ENCODE results near the gene BCAS3. TPM values are rescaled to one million over a fixed set of nuclear protein-coding genes. Genes with fewer than 3 reads are reported as not detected.

The BCAS3 gene
- total RNA-seq, 6 experiments from 2014 or later: 9.2 to 22.1 (median 14.2) TPM

- Histone ChIP-seq H3K27ac (no peak overlapping the region), H3K4me3 (no peak overlapping the region), H3K9me3 (no peaks in the 10 kb centered on the region), H3K27me3 (no peaks in the 10 kb centered on the region), H3K4me1 (no peaks in the 10 kb centered on the region), H3K36me3 (no peaks in the 10 kb centered on the region)
- ATAC-seq (peak in 1 of 4 donors; percentile 25), DNase-seq (no peak)
- 66% methylated on average over 7 of the region's 7 CpGs for WGBS (ENCODE audit: insufficient coverage, low coverage, low lambda C conversion rate, missing lambda C conversion rate)
- intact Hi-C loops (cut with DNase I): no loop called here
- TF ChIP-seq CTCF (IDR thresholded peaks at IDR 0.05) (no peak), POLR2A (IDR thresholded peaks at IDR 0.05) (no peak)
Observed at GRCh38 chr17:61196302-61196704, 518.7 kb downstream of the BCAS3 start.

- intact Hi-C loops (cut with DNase I): no loop called here
Observed at GRCh38 chr17:61196799-61197198, 519.1 kb downstream of the BCAS3 start.

GRCh38 chr17:61199431-61200338, 522.0 kb downstream of the BCAS3 start:
- H3K36me3 ChIP-seq: no peaks in the 10 kb centered on the region
- DNase-seq (no peak), ATAC-seq (no peak)
- TF ChIP-seq POLR2A (IDR thresholded peaks at IDR 0.05): no peak
- 73% methylated on average over 3 of the region's 4 CpGs for WGBS (ENCODE audit: insufficient coverage, low coverage, low lambda C conversion rate, missing lambda C conversion rate)
- H3K9me3 ChIP-seq: no peaks in the 10 kb centered on the region
- H3K4me3 ChIP-seq: no peak overlapping the region
- no peaks in the 10 kb centered on the region for H3K4me1 ChIP-seq
- H3K27me3 ChIP-seq: no peaks in the 10 kb centered on the region
- intact Hi-C loops (cut with DNase I): no loop called here
- no peak overlapping the region for H3K27ac ChIP-seq

More at GRCh38 chr17:61196799-61197198, 519.1 kb downstream of the BCAS3 start:
- WGBS (ENCODE audit: insufficient coverage, low coverage, low lambda C conversion rate, missing lambda C conversion rate): 54% methylated on average over 3 of the region's 3 CpGs
- H3K27ac ChIP-seq: no peak overlapping the region
- no peaks in the 10 kb centered on the region for H3K4me1 ChIP-seq
- ATAC-seq (no peak), DNase-seq (no peak)
- H3K27me3 ChIP-seq: no peaks in the 10 kb centered on the region
- H3K36me3 ChIP-seq: no peaks in the 10 kb centered on the region
- no peaks in the 10 kb centered on the region for H3K9me3 ChIP-seq
- TF ChIP-seq CTCF (IDR thresholded peaks at IDR 0.05) (no peak), POLR2A (IDR thresholded peaks at IDR 0.05) (no peak)
- no peak overlapping the region for H3K4me3 ChIP-seq

GRCh38 chr17:61200339-61200715, 522.7 kb downstream of the BCAS3 start:
- DNase-seq (no peak), ATAC-seq (no peak)
- Histone ChIP-seq H3K36me3 (no peaks in the 10 kb centered on the region), H3K9me3 (no peaks in the 10 kb centered on the region), H3K27ac (no peak overlapping the region), H3K4me1 (no peaks in the 10 kb centered on the region), H3K27me3 (no peaks in the 10 kb centered on the region), H3K4me3 (no peak overlapping the region)
- no peak for TF ChIP-seq CTCF (IDR thresholded peaks at IDR 0.05)
- no peak for TF ChIP-seq POLR2A (IDR thresholded peaks at IDR 0.05)
- intact Hi-C loops (cut with DNase I): no loop called here
- WGBS (ENCODE audit: insufficient coverage, low coverage, low lambda C conversion rate, missing lambda C conversion rate): 82% methylated on average over 8 of the region's 8 CpGs

- Histone ChIP-seq H3K9me3 (no peaks in the 10 kb centered on the region), H3K4me1 (no peaks in the 10 kb centered on the region), H3K4me3 (no peak overlapping the region), H3K27me3 (no peaks in the 10 kb centered on the region), H3K27ac (no peak overlapping the region), H3K36me3 (no peaks in the 10 kb centered on the region)
- no peak for DNase-seq
- no peak for ATAC-seq
- 94% methylated on average over 3 of the region's 3 CpGs for WGBS (ENCODE audit: insufficient coverage, low coverage, low lambda C conversion rate, missing lambda C conversion rate)
- TF ChIP-seq CTCF (IDR thresholded peaks at IDR 0.05): no peak
- no peak for TF ChIP-seq POLR2A (IDR thresholded peaks at IDR 0.05)
- intact Hi-C loops (cut with DNase I): no loop called here
Observed at GRCh38 chr17:61201211-61201610, 523.6 kb downstream of the BCAS3 start.
